HepG2 (cell line): Measurements from ENCODE around the gene SERPINE2. TPM values are rescaled to one million over a fixed set of nuclear protein-coding genes. Genes with fewer than 3 reads are reported as not detected.
A peak's percentile ranks its signal among the peaks of the same experiment; 100 is the strongest.

Source experiments
- FOSL1 ChIP-seq: sonication (generic); formaldehyde crosslinking; IDR thresholded peaks from 2 replicates; pipeline ENCODE4 v1.9.0; 2021; ENCODE audit warnings: missing genetic modification reagents, borderline replicate concordance
- HIVEP1 ChIP-seq: sonication (generic); formaldehyde crosslinking; IDR thresholded peaks from 2 replicates; pipeline ENCODE4 v1.4.0; 2020; ENCODE audit warnings: mild to moderate bottlenecking, missing genetic modification reagents
- PRMT3 ChIP-seq: sonication (generic); formaldehyde crosslinking; IDR thresholded peaks from 2 replicates; pipeline ENCODE4 v1.8.1; 2022; ENCODE audit warnings: low read depth, mild to moderate bottlenecking, moderate library complexity, missing genetic modification reagents, borderline replicate concordance
- SSRP1 ChIP-seq: IDR thresholded peaks from 2 replicates; pipeline ENCODE4 v1.6.1; 2016; ENCODE audit warnings: control low read depth
- STAG1 ChIP-seq: sonication (generic); formaldehyde crosslinking; IDR thresholded peaks from 2 replicates; pipeline ENCODE4 v1.4.0; 2020; ENCODE audit warnings: missing genetic modification reagents
- ZKSCAN8 ChIP-seq: IDR thresholded peaks from 2 replicates; pipeline ENCODE4 v1.6.1; 2016; ENCODE audit warnings: borderline replicate concordance, missing genetic modification reagents, missing compliant biosample characterization
- polyA plus RNA-seq, 8 experiments: library from polyadenylated mRNA; depleted of rRNA in 3 of 8; stranded (reverse) in 7 of 8; unstranded in 1 of 8; fragments of >200 nt; fragmentation: Illumina TruSeq in 4 of 8; extraction: Trizol in 4 of 8; gene quantifications; 2 replicates each; pipeline versions ENCODE4 v1.2.1 to v1.2.3, GENCODE V29; 2011 to 2016; ENCODE audit warnings: low read depth in 4 of 8, missing spikeins in 1 of 8, mixed read lengths in 1 of 8; ENCODE audit not compliant: insufficient read depth in 1 of 8
- total RNA-seq, 5 experiments: library from RNA; depleted of rRNA; stranded (reverse); fragments of >200 nt; fragmentation: Illumina TruSeq; extraction: Trizol; gene quantifications; 2 replicates each; pipeline ENCODE4 v1.2.3, GENCODE V29; 2016; ENCODE audit warnings: low read depth in 1 of 5
- TF ChIP-seq, protein P1 (sequence below): sonication (generic); formaldehyde crosslinking; IDR thresholded peaks from 2 replicates; pipeline ENCODE4 v1.4.0; 2020; ENCODE audit warnings: mild to moderate bottlenecking, missing genetic modification reagents
- TF ChIP-seq, protein P2 (sequence below): sonication (generic); formaldehyde crosslinking; IDR thresholded peaks from 2 replicates; pipeline ENCODE4 v1.4.0; 2020; ENCODE audit warnings: missing genetic modification reagents
- TF ChIP-seq, protein P3 (sequence below): sonication (generic); formaldehyde crosslinking; IDR thresholded peaks from 2 replicates; pipeline ENCODE4 v1.5.0; 2020; ENCODE audit warnings: mild to moderate bottlenecking, missing genetic modification reagents, borderline replicate concordance
- TF ChIP-seq, protein P4 (sequence below): sonication (generic); formaldehyde crosslinking; IDR thresholded peaks from 2 replicates; pipeline ENCODE4 v1.8.1; 2023; ENCODE audit warnings: mild to moderate bottlenecking, missing genetic modification reagents, borderline replicate concordance
- TF ChIP-seq, protein P5 (sequence below), 2 experiments: sonication (generic) in 1 of 2; formaldehyde crosslinking in 1 of 2; IDR thresholded peaks; 2 replicates each; pipeline versions ENCODE4 v1.5.1 to v1.6.1; 2011 to 2020; ENCODE audit warnings: borderline replicate concordance in 1 of 2, low read depth in 1 of 2, low read length in 1 of 2, mild to moderate bottlenecking in 1 of 2, missing genetic modification reagents in 1 of 2, moderate library complexity in 1 of 2

SERPINE2 gene
- total and polyA plus RNA-seq, 2 of the 13 experiments (the other 11 are each of a cell fraction or from before 2014, with no cell fraction given), result 7.9 to 18.1 TPM

DNA sequence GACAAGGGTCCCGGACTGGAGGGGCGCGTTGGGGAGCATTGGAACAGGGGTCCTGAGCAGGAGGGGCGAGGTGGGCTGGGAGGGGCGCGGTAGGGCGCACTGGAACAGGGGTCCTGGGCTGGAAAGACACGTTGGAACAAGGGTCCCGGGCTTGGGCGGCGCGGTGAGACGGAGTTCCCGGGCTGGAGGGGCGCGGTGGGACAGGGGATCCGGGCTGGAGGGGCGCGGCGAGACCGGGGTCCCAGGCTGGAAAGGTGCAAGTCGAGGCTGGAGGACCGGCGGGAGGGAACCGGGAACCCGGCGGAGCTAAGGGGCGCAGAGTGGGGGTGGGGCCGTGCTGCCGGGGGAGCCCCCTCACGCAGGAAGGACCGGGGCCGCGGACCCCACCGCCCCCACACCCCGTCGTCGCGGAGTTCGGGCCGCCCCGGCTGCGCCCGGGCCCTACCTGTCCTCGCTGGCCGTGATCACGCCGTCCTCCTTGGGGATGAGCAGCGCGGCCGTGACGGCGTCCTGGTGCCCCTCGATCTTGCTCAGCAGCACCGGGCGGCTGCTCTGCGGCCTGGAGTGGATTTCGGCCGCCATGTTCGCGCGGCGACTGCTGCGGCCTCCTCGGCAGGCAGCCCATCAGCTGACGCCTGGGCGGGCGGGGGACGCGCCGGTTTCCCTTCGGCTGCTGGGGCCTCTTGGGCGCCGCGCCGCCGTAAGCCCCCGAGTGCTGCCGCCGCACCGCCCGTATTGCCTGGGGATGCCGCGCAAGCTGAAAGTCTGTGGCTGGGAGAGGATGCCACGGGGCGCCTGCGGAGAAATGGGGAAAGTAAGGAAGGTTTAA lies 94.2 kb downstream of the SERPINE2 start, which contains the start of gene WDFY1 (continued):
- peak; percentile 98; the same call in 1 of the 2 replicates for TF ChIP-seq PRMT3 (CRISPR knock-in tag)
- 0 out of 2 replicates have a peak, but pooled peaks have one; percentile 9 for TF ChIP-seq HIVEP1
- TF ChIP-seq, protein P1, sequence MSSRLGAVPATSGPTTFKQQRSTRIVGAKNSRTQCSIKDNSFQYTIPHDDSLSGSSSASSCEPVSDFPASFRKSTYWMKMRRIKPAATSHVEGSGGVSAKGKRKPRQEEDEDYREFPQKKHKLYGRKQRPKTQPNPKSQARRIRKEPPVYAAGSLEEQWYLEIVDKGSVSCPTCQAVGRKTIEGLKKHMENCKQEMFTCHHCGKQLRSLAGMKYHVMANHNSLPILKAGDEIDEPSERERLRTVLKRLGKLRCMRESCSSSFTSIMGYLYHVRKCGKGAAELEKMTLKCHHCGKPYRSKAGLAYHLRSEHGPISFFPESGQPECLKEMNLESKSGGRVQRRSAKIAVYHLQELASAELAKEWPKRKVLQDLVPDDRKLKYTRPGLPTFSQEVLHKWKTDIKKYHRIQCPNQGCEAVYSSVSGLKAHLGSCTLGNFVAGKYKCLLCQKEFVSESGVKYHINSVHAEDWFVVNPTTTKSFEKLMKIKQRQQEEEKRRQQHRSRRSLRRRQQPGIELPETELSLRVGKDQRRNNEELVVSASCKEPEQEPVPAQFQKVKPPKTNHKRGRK (CRISPR knock-in tag), result peak; percentile 81; the same call in 1 of the 2 replicates
- TF ChIP-seq, protein P2, sequence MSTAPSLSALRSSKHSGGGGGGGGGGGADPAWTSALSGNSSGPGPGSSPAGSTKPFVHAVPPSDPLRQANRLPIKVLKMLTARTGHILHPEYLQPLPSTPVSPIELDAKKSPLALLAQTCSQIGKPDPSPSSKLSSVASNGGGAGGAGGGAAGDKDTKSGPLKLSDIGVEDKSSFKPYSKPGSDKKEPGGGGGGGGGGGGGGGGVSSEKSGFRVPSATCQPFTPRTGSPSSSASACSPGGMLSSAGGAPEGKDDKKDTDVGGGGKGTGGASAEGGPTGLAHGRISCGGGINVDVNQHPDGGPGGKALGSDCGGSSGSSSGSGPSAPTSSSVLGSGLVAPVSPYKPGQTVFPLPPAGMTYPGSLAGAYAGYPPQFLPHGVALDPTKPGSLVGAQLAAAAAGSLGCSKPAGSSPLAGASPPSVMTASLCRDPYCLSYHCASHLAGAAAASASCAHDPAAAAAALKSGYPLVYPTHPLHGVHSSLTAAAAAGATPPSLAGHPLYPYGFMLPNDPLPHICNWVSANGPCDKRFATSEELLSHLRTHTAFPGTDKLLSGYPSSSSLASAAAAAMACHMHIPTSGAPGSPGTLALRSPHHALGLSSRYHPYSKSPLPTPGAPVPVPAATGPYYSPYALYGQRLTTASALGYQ, result peak; percentile 89
- TF ChIP-seq FOSL1 (CRISPR knock-in tag), result peak; percentile 34; the same call in 1 of the 2 replicates
- TF ChIP-seq ZKSCAN8 (CRISPR knock-in tag), result peak; percentile 96
- TF ChIP-seq STAG1, result peak; percentile 43
- TF ChIP-seq, protein P3, sequence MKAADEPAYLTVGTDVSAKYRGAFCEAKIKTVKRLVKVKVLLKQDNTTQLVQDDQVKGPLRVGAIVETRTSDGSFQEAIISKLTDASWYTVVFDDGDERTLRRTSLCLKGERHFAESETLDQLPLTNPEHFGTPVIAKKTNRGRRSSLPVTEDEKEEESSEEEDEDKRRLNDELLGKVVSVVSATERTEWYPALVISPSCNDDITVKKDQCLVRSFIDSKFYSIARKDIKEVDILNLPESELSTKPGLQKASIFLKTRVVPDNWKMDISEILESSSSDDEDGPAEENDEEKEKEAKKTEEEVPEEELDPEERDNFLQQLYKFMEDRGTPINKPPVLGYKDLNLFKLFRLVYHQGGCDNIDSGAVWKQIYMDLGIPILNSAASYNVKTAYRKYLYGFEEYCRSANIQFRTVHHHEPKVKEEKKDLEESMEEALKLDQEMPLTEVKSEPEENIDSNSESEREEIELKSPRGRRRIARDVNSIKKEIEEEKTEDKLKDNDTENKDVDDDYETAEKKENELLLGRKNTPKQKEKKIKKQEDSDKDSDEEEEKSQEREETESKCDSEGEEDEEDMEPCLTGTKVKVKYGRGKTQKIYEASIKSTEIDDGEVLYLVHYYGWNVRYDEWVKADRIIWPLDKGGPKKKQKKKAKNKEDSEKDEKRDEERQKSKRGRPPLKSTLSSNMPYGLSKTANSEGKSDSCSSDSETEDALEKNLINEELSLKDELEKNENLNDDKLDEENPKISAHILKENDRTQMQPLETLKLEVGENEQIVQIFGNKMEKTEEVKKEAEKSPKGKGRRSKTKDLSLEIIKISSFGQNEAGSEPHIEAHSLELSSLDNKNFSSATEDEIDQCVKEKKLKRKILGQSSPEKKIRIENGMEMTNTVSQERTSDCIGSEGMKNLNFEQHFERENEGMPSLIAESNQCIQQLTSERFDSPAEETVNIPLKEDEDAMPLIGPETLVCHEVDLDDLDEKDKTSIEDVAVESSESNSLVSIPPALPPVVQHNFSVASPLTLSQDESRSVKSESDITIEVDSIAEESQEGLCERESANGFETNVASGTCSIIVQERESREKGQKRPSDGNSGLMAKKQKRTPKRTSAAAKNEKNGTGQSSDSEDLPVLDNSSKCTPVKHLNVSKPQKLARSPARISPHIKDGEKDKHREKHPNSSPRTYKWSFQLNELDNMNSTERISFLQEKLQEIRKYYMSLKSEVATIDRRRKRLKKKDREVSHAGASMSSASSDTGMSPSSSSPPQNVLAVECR (CRISPR knock-in tag), result peak; percentile 96
- no peak for TF ChIP-seq SSRP1 (CRISPR knock-in tag)
- TF ChIP-seq, protein P4, sequence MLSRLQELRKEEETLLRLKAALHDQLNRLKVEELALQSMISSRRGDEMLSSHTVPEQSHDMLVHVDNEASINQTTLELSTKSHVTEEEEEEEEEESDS (CRISPR knock-in tag), result peak; percentile 68; the same call in 1 of the 2 replicates
- TF ChIP-seq, protein P5, sequence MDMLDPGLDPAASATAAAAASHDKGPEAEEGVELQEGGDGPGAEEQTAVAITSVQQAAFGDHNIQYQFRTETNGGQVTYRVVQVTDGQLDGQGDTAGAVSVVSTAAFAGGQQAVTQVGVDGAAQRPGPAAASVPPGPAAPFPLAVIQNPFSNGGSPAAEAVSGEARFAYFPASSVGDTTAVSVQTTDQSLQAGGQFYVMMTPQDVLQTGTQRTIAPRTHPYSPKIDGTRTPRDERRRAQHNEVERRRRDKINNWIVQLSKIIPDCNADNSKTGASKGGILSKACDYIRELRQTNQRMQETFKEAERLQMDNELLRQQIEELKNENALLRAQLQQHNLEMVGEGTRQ (IDR thresholded peaks at IDR 0.05; ENCODE audit: low read depth, low read length), result no peak
- TF ChIP-seq, protein P5 (CRISPR knock-in tag; IDR thresholded peaks at IDR 0.05; ENCODE audit: borderline replicate concordance), result peak; percentile 69
